LoVo (cell line): ENCODE measurements around the gene SFXN1.
A peak's percentile ranks its signal among the peaks of the same experiment; 100 is the strongest.
"Not testable (repeated sequence)": the region's sequence is repeated elsewhere in the genome, so short reads cannot be mapped to it uniquely, and the experiment has no call there.

Source experiments
- DNase-seq: peaks from one replicate; pipeline ENCODE4 v3.0.0-alpha.2; 2016; ENCODE audit warnings: low spot score

The SFXN1 gene

DNA sequence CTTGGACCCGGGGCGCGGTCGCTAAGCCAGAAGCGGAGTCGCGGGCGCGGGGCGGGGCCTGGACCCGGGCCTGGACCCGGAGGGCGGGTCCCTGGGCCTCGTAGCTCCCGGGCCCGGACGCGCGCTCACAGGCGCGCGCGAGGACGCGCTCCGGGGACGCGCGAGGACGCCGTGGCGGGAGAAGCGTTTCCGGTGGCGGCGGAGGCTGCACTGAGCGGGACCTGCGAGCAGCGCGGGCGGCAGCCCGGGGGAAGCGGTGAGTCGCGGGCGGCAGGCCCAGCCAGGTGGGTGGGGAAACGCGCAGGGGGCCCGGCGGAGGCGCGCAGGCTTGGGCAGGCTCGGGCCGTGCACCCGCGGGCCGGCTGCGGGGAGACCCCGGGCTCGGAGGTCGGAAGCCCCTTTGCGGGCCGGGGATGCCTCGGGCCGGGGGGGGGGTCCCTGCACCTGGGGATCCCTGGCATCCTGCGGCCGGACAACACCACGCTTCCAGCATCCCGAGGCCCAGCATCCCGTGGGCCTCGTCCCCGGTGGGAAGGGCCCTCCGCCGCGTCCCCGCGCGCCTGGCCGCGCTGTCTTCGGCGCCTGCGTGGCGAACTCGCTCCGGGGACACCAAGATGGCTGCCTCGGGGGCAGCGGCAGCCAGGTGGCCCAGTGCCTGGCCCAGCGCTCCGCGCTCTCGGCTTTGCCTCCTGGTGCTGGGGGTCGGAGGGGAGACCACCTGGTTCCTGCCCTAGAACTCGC, at the start of gene SFXN1:
Gene SFXN1 (plus strand): TSS at position 177 of the 741 bp plus-strand sequence. CDS start 13,544 bp downstream, outside the sequence.
- DNase-seq, result peak; percentile 79

DNA sequence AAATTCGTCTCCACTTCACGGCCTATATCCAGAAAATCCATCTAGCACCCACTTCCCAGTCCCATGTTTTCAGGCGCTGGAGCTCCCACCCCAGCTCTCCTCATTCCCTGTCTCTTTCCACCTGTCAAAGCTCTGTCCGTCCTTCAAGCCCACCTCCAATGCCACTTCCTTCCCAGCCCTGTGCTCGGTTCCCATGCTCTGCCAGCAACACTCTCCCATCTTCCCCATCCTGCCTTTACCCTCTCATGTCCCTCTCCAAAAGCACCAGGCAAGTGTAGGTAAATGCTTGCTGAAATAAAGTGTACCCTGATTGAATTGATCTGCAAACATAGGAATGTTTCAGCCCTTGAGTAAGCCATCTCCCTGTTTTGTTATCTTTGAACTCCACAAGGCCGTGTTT, 43.6 kb upstream of the SFXN1 start:
- DNase-seq, result no peak

DNA sequence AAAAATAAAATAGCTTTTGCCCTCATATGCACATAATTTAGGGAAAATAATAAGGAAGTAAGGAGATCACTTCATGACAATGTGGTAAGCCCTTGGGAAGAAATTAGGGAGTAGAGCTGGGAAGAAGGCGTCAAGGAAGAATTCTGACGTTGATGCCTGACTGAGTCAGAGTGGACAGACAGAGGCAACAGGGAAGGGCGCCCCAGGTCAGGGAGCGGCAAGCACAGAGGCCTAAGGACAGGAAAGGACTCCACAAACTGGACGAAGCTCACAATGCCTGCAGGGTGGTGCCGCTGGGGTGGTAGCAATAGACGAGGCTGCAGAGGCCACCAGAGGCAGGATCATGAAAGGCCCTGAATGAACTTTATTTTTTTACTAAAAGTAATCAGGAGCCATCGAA, 42.0 kb upstream of the SFXN1 start:
- DNase-seq, result no peak

GRCh38 chr5:175438234-175438857, 40.0 kb upstream of the SFXN1 start:
- DNase-seq, result no peak

DNA sequence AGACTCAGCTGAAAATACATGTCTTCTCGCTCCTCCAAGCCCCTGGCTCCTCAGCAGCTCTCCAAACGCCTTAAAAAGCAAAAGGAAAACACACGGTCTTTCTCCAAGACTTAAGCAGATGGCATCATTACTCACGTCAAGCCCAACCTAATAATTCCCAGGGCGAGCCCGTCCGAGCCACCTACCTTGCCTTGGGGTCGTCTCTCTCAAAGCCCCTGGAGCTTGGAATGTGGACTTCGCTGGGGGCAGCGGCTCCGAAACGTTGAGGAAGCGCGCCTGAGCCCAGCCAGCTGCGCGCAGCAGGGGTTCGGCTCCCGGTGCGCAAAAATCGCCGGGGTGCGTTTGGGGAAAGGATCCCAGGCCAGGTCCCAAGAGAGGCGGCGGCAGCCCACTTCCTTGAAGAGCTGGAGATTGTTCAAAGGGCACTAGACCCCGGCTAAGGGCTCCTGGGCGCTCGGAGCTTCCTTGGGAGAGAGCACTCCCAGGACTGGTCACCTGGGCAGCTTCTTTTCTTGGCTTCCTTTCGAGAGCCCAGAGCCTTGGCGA, 34.8 kb upstream of the SFXN1 start:
- DNase-seq, result no peak

DNA sequence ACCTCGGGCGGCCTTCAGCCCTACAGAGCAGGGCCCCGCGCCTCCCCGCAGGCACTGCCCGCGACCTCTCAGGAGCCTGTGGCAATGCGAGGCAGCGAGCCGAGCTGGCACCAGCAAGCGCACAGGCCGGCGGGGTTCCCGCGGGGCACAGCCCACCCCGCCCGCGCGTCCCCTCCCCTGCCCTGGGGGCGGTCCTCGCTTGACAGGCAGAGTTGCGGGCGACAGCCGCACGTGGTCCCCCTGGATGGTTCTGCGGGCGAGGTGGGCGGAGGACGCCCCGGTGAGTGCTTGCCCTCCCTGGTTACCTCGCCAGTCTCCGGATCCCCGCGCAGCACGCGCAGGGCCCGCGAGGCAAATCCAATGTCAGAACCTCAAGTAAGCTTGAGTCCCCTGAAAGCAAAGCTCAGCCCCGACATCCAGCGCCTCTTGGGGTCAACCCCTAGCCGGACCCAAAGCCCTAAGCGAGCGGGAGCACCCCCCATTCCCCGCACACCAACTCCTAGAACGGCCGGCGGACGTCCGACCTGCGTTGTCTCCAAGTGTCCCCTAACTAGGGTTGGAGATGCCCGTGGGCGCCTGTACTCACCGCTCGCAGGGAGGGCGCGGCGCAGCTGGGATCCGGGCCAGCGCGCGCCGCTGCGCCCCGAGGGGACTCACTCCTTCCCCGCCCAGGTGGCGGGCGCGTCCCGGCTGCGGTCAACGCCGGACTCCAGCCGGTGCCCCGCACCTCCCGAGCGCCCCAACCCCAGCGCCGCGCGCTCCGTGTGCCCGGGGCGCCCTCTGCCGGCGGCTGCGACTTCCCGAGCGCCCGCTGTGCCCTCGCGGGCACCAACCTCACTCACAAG, 34.1 kb upstream of the SFXN1 start, which contains the start of gene DRD1:
Gene DRD1 (minus strand): TSS at position 123 of the 845 bp plus-strand sequence. CDS start 1,083 bp downstream, outside the sequence.
- DNase-seq, result peak; percentile 19

DNA sequence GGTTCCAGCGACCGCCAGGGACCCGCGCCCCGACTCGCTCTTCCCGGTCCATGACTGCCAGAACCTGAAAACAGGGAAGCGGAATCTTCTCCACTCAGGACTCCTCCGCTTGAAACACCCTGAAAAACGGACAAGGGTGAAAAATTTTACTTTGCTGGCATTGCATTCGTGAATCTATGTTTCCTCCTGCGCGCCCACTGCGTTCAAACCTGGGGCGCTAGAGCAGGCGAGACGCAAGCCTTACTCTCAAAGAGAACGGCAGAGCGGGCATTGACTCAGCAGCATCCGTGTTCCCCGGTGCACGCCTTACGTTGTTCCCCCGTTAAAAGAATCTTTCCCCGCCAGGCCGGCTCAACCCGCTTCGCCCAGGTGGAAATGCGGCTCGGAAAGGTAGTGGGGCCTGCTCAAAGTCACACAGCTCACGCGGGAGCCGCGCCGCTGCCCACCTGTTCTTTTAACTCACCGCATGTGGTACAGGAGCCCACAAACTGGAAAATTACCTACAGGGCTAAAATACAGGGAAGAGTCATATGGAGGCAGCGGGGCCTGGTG, 33.4 kb upstream of the SFXN1 start:
- no peak for DNase-seq

GRCh38 chr5:175446378-175446777, 32.0 kb upstream of the SFXN1 start:
- DNase-seq, result not testable (repeated sequence)

GRCh38 chr5:175447571-175447970, 30.8 kb upstream of the SFXN1 start:
- DNase-seq, result no peak

DNA sequence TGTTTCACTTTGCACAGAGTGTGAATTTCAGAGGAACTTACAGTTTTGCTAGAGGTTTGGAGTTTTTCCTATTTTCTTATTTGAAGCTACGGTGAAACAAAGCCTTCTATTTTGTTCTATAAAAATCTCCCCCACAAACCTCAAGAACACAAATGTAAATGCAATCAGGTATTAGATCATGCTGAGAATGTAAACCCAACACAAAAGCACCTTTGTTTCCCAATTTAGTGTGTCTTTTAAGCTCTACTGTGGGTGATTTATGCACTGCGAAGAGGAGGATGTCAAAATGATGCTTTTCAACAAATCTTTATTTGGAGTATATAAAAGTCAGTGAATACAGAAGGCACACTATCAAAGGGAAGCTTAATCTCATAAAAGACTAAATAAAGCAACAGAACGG, 30.1 kb upstream of the SFXN1 start:
- DNase-seq, result no peak

- DNase-seq, result no peak
Measured at GRCh38 chr5:175452166-175452565, 26.2 kb upstream of the SFXN1 start.

DNA sequence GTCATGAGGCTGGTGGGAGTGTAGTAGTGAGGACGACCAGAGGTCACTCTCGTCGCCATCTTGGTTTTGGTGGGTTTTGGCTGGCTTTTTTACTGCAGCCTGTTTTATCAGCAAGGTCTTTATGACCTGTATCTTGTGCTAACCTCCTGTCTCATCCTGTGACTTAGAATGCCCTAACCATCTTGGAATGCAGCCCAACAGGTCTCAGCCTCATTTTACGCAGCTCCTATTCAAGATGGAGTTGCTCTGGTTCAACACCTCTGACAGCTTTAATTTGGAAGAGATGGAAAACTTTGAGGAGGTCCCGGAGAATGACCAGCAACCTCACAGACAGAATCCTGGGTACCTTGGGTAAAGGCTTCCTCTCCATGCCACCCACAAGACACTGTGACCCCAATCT, 24.0 kb upstream of the SFXN1 start:
- not testable (repeated sequence) for DNase-seq

DNA sequence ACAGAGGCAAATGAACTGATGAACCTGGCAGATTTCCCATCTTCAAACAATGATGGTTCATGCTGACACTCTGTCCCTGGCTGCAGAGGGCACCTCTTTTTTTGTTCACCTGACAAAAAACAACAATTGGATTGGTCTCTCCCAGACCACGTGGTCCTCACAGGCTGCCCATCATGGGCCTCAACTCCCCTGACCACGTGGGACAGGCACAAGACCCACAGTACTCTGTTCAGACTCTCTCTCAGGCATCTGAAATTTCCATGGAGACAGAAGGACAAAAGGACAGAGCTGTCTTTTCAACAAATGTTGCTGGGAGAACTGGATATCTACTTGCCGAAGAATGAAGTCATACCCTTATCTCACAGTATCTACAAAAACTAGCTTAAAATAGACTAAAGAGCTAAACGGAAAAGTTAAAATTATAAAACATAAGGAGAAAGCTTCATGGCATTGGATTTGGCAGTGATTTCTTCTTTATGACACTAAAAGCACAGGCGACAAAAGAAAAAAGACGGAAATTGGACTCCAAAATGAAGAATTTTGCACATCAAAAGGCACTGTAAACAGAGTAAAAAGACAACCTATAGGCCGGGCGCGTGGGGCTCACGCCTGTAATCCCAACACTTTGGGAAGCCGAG, 22.1 kb upstream of the SFXN1 start:
- DNase-seq, result no peak

DNA sequence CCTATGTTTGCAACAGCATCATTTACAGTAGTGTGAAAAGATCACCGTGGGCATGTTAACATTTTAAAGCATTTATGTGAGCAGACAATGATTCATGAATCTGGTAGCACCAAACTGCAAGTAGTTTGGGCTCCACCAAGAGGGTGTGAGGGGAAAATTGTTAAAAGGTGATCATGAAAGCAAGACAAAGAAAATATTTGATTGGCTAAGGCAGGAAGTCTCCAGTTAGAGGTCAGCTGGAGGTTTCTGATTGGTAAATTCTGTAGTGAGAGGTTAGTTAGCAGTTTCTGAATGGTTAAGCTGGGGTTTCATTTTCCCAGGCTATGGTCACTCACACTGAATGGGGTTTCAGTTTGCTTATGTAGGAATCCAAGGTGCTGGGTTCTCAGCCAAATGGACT, 20.9 kb upstream of the SFXN1 start:
- DNase-seq, result no peak

GRCh38 chr5:175460126-175460525, 18.2 kb upstream of the SFXN1 start:
- DNase-seq, result peak; percentile 12

GRCh38 chr5:175460552-175460951, 17.8 kb upstream of the SFXN1 start:
- DNase-seq, result no peak

DNA sequence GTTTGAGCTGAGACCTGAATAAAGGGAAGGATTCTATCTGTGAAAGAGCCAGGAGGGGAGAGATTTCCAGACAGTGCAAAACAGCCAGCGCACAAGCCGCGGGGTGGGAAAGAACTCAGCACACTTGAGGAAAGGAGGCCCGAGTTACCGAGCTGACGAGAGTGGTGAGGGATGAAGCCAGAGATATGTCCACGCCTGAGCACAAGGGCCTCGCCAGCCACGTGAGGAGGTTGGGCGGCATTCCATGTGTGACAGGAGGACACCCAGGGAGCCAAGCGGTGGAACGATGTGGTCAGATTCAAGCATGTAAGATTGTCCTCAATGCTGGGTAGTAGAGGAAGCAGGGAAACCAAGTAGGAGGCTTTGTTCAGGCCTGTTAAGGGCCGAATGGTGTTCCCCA, 17.0 kb upstream of the SFXN1 start:
- no peak for DNase-seq

DNA sequence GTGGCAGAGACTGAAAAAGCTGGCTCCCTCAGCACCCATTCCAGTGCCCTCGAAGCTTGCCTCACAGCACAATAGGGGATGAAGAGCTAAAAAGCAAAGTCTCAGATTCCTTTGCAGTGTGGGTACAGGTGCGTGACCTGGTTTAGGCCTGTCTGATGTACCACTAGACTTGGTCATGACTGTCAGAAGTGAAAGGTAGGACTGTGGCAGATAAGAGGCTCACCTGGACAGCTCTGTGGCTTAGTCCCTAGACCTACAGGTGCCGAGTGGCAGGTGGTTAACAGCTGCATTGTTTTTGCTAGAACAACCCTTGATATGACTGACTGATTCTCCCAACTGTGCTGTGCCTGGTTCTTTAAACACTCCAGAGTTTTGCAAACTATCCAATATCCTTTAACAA, 14.7 kb upstream of the SFXN1 start:
- no peak for DNase-seq

- peak; percentile 50 for DNase-seq
Measured at GRCh38 chr5:175464074-175464941, 14.1 kb upstream of the SFXN1 start.

GRCh38 chr5:175464942-175465233, 13.5 kb upstream of the SFXN1 start:
- DNase-seq, result no peak

GRCh38 chr5:175465282-175465681, 13.1 kb upstream of the SFXN1 start:
- no peak for DNase-seq
